HG03135 (cell line): ENCODE data around the gene SOCS2.

ENCODE experiments used
- ATAC-seq: cut with Tn5 transposase; IDR thresholded peaks from one replicate; pipeline ENCODE4 v1.9.1; 2021; ENCODE audit warnings: mild to moderate bottlenecking, moderate library complexity; ENCODE audit not compliant: unreplicated experiment

Gene SOCS2

GRCh38 chr12:93626160-93626559, 53.7 kb downstream of the SOCS2 start:
- no peak for ATAC-seq
